K562 (cell line): Measurements from ENCODE around the gene RNF31. TPM values are rescaled to one million over a fixed set of nuclear protein-coding genes. Genes with fewer than 3 reads are reported as not detected.

Source experiments
- ARID1B ChIP-seq: fragments of 450-650 bp; IDR thresholded peaks from 2 replicates; pipeline ENCODE4 v1.6.1; 2016; ENCODE audit warnings: antibody characterized with exemption, mild to moderate bottlenecking, inconsistent platforms
- BRF1 ChIP-seq: IDR thresholded peaks from 3 replicates; pipeline ENCODE4 v1.6.1; 2011; ENCODE audit warnings: borderline replicate concordance, mild to moderate bottlenecking; ENCODE audit not compliant: insufficient read length; ENCODE audit errors: extremely low read depth
- DACH1 ChIP-seq: fragments of 450-650 bp; IDR thresholded peaks from 2 replicates; pipeline ENCODE4 v1.6.1; 2018; ENCODE audit not compliant: partially characterized antibody
- DLX4 ChIP-seq: fragments of 250-450 bp; sonication (Bioruptor Pico); IDR thresholded peaks from 2 replicates; pipeline ENCODE4 v1.6.1; 2021; ENCODE audit warnings: mild to moderate bottlenecking
- DPF2 ChIP-seq: fragments of 450-650 bp; IDR thresholded peaks from 2 replicates; pipeline ENCODE4 v1.6.1; 2016
- ETV1 ChIP-seq: fragments of 450-650 bp; conservative IDR thresholded peaks from 2 replicates; pipeline ENCODE4 v1.6.1; 2016; ENCODE audit warnings: missing genetic modification characterization, control low read depth, low read depth, missing compliant biosample characterization
- FOSL1 ChIP-seq: fragments of 200-800 bp; sonication (Bioruptor generic); conservative IDR thresholded peaks from 2 replicates; pipeline ENCODE4 v1.6.1; 2016; ENCODE audit warnings: missing genetic modification characterization, missing compliant biosample characterization
- GTF2E2 ChIP-seq: fragments of 200-800 bp; sonication (Bioruptor generic); IDR thresholded peaks from 2 replicates; pipeline ENCODE4 v1.6.1; 2016; ENCODE audit warnings: missing genetic modification characterization, missing compliant biosample characterization
- HDGF ChIP-seq: fragments of 450-650 bp; IDR thresholded peaks from 2 replicates; pipeline ENCODE4 v1.6.1; 2016
- ILF3 ChIP-seq: fragments of 450-650 bp; IDR thresholded peaks from 2 replicates; pipeline ENCODE4 v1.6.1; 2018; ENCODE audit warnings: antibody characterized with exemption, mild to moderate bottlenecking, moderate library complexity, borderline replicate concordance
- IRF1 ChIP-seq: sonication (generic); formaldehyde crosslinking; IDR thresholded peaks from 2 replicates; pipeline ENCODE4 v1.8.0; 2022; ENCODE audit warnings: missing genetic modification reagents, mild to moderate bottlenecking, borderline replicate concordance
- MAFG ChIP-seq: fragments of 450-650 bp; conservative IDR thresholded peaks from 2 replicates; pipeline ENCODE4 v1.6.1; 2016; ENCODE audit warnings: missing genetic modification characterization, missing compliant biosample characterization
- NR1H2 ChIP-seq: sonication (generic); formaldehyde crosslinking; IDR thresholded peaks from 2 replicates; pipeline ENCODE4 v1.4.0; 2020; ENCODE audit warnings: mild to moderate bottlenecking, missing genetic modification reagents
- POLR2AphosphoS5 ChIP-seq: IDR thresholded peaks from 2 replicates; pipeline ENCODE4 v1.6.1; 2011; ENCODE audit warnings: mild to moderate bottlenecking, low read depth, low read length, moderate library complexity; ENCODE audit not compliant: control insufficient read depth, insufficient read depth
- SMAD1 ChIP-seq: fragments of 150-350 bp; IDR thresholded peaks from 2 replicates; pipeline ENCODE4 v1.6.1; 2014; ENCODE audit warnings: low read length, low read depth; ENCODE audit not compliant: partially characterized antibody
- STAT5A ChIP-seq: IDR thresholded peaks from 2 replicates; pipeline ENCODE4 v1.6.1; 2012; ENCODE audit warnings: low read length, inconsistent platforms, borderline replicate concordance
- TAL1 ChIP-seq: fragments of 450-650 bp; IDR thresholded peaks from 2 replicates; pipeline ENCODE4 v1.6.1; 2016; ENCODE audit warnings: mild to moderate bottlenecking
- ZBTB7A ChIP-seq: IDR thresholded peaks from 2 replicates; pipeline ENCODE4 v1.6.1; 2011; ENCODE audit warnings: low read depth, mild to moderate bottlenecking, low read length, moderate library complexity, borderline replicate concordance; ENCODE audit not compliant: control insufficient read depth
- ZFX ChIP-seq: sonication (generic); formaldehyde crosslinking; IDR thresholded peaks from 2 replicates; pipeline ENCODE4 v1.8.0; 2022; ENCODE audit warnings: mild to moderate bottlenecking, missing genetic modification reagents, moderate library complexity
- ZNF431 ChIP-seq: sonication (generic); formaldehyde crosslinking; IDR thresholded peaks from 2 replicates; pipeline ENCODE4 v1.8.0; 2022; ENCODE audit warnings: mild to moderate bottlenecking, missing genetic modification reagents
- polyA plus RNA-seq, 8 experiments: library from polyadenylated mRNA; depleted of rRNA in 4 of 8; stranded (reverse) in 5 of 8; unstranded in 3 of 8; fragments of >200 nt; fragmentation: Nextera tagmentation in 2 of 8; fragmentation: Illumina TruSeq in 1 of 8; extraction: Ambion mirVana in 2 of 8; extraction: Trizol in 1 of 8; gene quantifications; 2 replicates each; pipeline versions ENCODE4 v1.2.1 to v1.2.3, GENCODE V29; 2011 to 2014; ENCODE audit warnings: inconsistent platforms in 1 of 8, missing spikeins in 1 of 8
- total RNA-seq, 7 experiments: library from RNA; depleted of rRNA in 6 of 7; stranded (reverse); fragments of >200 nt in 6 of 7; fragmentation: Illumina TruSeq in 2 of 7; extraction: Trizol in 2 of 7; gene quantifications; 2 replicates each; pipeline versions ENCODE4 v1.2.1 to v1.2.3, GENCODE V29; 2011 to 2021; ENCODE audit warnings: low replicate concordance in 1 of 7
- TF ChIP-seq, protein P1 (sequence below): fragments of 450-650 bp; formaldehyde crosslinking; IDR thresholded peaks from 2 replicates; pipeline ENCODE4 v1.4.0; 2020; ENCODE audit warnings: mild to moderate bottlenecking
- TF ChIP-seq, protein P2 (sequence below): fragments of 200-800 bp; sonication (Bioruptor generic); IDR thresholded peaks from 2 replicates; pipeline ENCODE4 v1.6.1; 2017; ENCODE audit warnings: missing genetic modification characterization, missing compliant biosample characterization
- TF ChIP-seq, protein P3 (sequence below): sonication (generic); formaldehyde crosslinking; IDR thresholded peaks from 2 replicates; pipeline ENCODE4 v1.8.0; 2022; ENCODE audit warnings: mild to moderate bottlenecking, missing genetic modification reagents

The RNF31 gene
- total and polyA plus RNA-seq, 9 of the 15 experiments (the other 6 are each of a cell fraction or from before 2014, with no cell fraction given) = 3.1 to 47.6 (median 19.1) TPM

DNA sequence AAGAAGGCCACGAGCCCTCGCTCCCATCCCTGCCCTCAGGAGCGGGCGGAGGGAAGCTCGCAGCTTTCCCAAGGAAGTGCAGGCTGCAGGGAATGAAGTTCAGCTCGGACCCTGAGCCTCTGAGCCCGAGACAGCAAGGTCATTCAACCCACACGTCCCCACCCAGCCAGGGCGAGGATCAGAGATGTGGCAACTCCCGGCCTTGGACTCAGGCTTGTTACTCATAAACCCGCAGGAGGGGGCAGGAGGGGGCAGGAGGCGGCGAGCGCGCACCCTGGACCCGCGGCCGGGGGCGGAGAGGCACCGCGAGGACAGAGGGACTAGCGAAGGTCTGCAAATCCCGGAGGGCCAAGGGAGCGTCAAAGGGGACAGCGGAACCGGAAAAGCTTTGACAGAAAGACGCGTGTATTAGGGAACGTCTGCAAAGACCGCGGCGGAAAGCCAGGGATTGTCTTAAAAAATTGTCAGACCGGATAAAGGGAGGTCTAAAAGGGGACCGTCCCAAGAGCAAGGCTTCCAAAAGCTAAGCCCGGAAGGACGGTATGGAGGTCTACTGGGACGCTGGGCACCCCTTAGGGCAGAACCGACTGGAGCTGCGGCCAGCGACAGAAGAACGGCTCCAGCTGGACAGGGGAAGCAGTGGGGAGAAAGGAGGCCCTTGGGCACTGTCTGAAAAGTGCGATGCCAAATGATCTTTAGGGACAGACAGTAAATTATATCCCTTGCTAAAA, 33.3 kb upstream of the RNF31 start (continued):
- TF ChIP-seq HDGF = no peak; the same call in 1 of the 2 replicates
- TF ChIP-seq BRF1 = no peak
- no peak for TF ChIP-seq TAL1
- TF ChIP-seq ARID1B = 0 out of 2 replicates have a peak, but pooled peaks have one; percentile 21
- TF ChIP-seq ZFX (CRISPR knock-in tag) = peak; percentile 92
- TF ChIP-seq ETV1 (tag) = peak; percentile 94
- TF ChIP-seq ILF3 = no peak
- TF ChIP-seq, protein P1, sequence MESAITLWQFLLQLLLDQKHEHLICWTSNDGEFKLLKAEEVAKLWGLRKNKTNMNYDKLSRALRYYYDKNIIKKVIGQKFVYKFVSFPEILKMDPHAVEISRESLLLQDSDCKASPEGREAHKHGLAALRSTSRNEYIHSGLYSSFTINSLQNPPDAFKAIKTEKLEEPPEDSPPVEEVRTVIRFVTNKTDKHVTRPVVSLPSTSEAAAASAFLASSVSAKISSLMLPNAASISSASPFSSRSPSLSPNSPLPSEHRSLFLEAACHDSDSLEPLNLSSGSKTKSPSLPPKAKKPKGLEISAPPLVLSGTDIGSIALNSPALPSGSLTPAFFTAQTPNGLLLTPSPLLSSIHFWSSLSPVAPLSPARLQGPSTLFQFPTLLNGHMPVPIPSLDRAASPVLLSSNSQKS (CRISPR knock-in tag) = no peak
- peak; percentile 57; the same call in 1 of the 2 replicates for TF ChIP-seq GTF2E2 (tag)
- 0 out of 2 replicates have a peak, but pooled peaks have one; percentile 29 for TF ChIP-seq IRF1 (CRISPR knock-in tag)
- peak; percentile 29 for TF ChIP-seq SMAD1
- peak; percentile 48 for TF ChIP-seq DACH1
- no peak for TF ChIP-seq MAFG (tag)
- TF ChIP-seq, protein P2, sequence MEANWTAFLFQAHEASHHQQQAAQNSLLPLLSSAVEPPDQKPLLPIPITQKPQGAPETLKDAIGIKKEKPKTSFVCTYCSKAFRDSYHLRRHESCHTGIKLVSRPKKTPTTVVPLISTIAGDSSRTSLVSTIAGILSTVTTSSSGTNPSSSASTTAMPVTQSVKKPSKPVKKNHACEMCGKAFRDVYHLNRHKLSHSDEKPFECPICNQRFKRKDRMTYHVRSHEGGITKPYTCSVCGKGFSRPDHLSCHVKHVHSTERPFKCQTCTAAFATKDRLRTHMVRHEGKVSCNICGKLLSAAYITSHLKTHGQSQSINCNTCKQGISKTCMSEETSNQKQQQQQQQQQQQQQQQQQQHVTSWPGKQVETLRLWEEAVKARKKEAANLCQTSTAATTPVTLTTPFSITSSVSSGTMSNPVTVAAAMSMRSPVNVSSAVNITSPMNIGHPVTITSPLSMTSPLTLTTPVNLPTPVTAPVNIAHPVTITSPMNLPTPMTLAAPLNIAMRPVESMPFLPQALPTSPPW (CRISPR knock-in tag) = peak; percentile 78
- TF ChIP-seq DLX4 (CRISPR knock-in tag) = no peak
- no peak for TF ChIP-seq NR1H2 (CRISPR knock-in tag)
- TF ChIP-seq STAT5A = no peak
- TF ChIP-seq FOSL1 (tag) = peak; percentile 52
- peak; percentile 50; the same call in 1 of the 2 replicates for TF ChIP-seq POLR2AphosphoS5
- TF ChIP-seq, protein P3, sequence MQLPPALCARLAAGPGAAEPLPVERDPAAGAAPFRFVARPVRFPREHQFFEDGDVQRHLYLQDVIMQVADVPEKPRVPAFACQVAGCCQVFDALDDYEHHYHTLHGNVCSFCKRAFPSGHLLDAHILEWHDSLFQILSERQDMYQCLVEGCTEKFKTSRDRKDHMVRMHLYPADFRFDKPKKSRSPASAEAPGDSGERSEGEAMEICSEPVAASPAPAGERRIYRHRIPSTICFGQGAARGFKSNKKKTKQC = peak; percentile 57; the same call in 1 of the 2 replicates
- peak; percentile 67; the same call in 1 of the 2 replicates for TF ChIP-seq ZBTB7A
- TF ChIP-seq DPF2 = peak; percentile 22
- no peak for TF ChIP-seq ZNF431 (CRISPR knock-in tag)
